DMS153 treated with DMSO at 0.1 percent for 48 hours (cell line): Measurements from ENCODE around the gene PRAMEF9.
"Not testable (repeated sequence)": the region's sequence is repeated elsewhere in the genome, so short reads cannot be mapped to it uniquely, and the experiment has no call there.

Experiments
- DNase-seq: peaks from one replicate; lab custom pipeline; 2025; ENCODE audit not compliant: unreplicated experiment; lab: John Stamatoyannopoulos, UW

PRAMEF9 gene

GRCh38 chr1:13171548-13171947 is at the start of gene PRAMEF9:
TSS of gene PRAMEF9 (plus strand) at chr1:13171848. CDS start at chr1:13175281, 3,433 bp downstream.
- not testable (repeated sequence) for DNase-seq

GRCh38 chr1:13155909-13156308 is 15.7 kb upstream of the PRAMEF9 start, which contains the start of gene PRAMEF26:
TSS of gene PRAMEF26 (minus strand) at chr1:13156009. CDS start at chr1:13153095, 2,914 bp downstream.
- DNase-seq, result not testable (repeated sequence)

GRCh38 chr1:13165531-13165930 is 6.1 kb upstream of the PRAMEF9 start, which contains the start of gene HNRNPCL4:
TSS of gene HNRNPCL4 (minus strand) at chr1:13165631. CDS start at chr1:13165467, 164 bp downstream.
- DNase-seq, result not testable (repeated sequence)

GRCh38 chr1:13201309-13201708 is 29.7 kb downstream of the PRAMEF9 start, which contains the start of gene PRAMEF13:
TSS of gene PRAMEF13 (minus strand) at chr1:13201409. CDS start at chr1:13199589, 1,820 bp downstream.
- not testable (repeated sequence) for DNase-seq

- not testable (repeated sequence) for DNase-seq
Measured at GRCh38 chr1:13208712-13209111, 37.1 kb downstream of the PRAMEF9 start.

GRCh38 chr1:13216619-13217018 is 45.0 kb downstream of the PRAMEF9 start:
- not testable (repeated sequence) for DNase-seq

GRCh38 chr1:13219203-13219602 is 47.6 kb downstream of the PRAMEF9 start:
- not testable (repeated sequence) for DNase-seq

- DNase-seq, result not testable (repeated sequence)
Measured at GRCh38 chr1:13222788-13223187, 51.1 kb downstream of the PRAMEF9 start.

GRCh38 chr1:13224480-13225060 is 52.9 kb downstream of the PRAMEF9 start:
- no peak for DNase-seq

- not testable (repeated sequence) for DNase-seq
Measured at GRCh38 chr1:13225675-13226204, 54.1 kb downstream of the PRAMEF9 start, which contains the start of gene PRAMEF18. TSS of gene PRAMEF18 (minus strand) at chr1:13226154. CDS start at chr1:13226106, 48 bp downstream.

- DNase-seq, result not testable (repeated sequence)
Measured at GRCh38 chr1:13227271-13228055, 55.8 kb downstream of the PRAMEF9 start.

GRCh38 chr1:13228343-13228781 is 56.7 kb downstream of the PRAMEF9 start:
- no peak for DNase-seq
